ENCODE measurements around the gene CNGA2. TPM values are rescaled to one million over a fixed set of nuclear protein-coding genes. Genes with fewer than 3 reads are reported as not detected.

Gene CNGA2
- total RNA-seq, 1 donor from 2014 or later, result not detected

DNA sequence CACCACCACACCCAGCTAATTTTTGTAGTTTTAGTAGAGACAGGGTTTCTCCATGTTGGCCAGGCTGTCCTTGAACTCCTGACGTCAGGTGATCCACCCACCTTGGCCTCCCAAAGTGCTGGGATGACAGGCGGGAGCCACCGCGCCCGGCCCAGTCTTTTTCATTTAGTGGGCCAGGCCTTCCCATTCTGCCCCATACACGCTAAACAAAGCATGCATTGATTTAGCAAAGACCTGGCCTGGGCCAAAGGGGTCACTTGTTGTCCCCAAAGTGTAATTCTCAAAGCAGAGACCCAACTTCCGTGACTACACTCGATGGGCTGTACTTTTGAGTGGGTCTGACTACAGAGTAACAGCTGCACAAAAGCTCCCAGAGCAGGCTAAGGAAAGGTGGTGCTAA lies 29.2 kb downstream of the CNGA2 start:
- TF ChIP-seq, protein P1, sequence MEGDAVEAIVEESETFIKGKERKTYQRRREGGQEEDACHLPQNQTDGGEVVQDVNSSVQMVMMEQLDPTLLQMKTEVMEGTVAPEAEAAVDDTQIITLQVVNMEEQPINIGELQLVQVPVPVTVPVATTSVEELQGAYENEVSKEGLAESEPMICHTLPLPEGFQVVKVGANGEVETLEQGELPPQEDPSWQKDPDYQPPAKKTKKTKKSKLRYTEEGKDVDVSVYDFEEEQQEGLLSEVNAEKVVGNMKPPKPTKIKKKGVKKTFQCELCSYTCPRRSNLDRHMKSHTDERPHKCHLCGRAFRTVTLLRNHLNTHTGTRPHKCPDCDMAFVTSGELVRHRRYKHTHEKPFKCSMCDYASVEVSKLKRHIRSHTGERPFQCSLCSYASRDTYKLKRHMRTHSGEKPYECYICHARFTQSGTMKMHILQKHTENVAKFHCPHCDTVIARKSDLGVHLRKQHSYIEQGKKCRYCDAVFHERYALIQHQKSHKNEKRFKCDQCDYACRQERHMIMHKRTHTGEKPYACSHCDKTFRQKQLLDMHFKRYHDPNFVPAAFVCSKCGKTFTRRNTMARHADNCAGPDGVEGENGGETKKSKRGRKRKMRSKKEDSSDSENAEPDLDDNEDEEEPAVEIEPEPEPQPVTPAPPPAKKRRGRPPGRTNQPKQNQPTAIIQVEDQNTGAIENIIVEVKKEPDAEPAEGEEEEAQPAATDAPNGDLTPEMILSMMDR (IDR thresholded peaks at IDR 0.05; ENCODE audit: insufficient read depth, low read length, severe bottlenecking), result no peak
- FAIRE-seq, result no peak
- no peaks in the 10 kb centered on the region for H3K36me3 ChIP-seq (ENCODE audit: control insufficient read depth, insufficient read depth, low read length)
- no peak overlapping the region for H3K4me3 ChIP-seq (ENCODE audit: low read depth, low read length)
- DNase-seq (ENCODE audit: low read depth), result no peak
- H3K27me3 ChIP-seq (ENCODE audit: control insufficient read depth, insufficient read depth, low read length), result no peaks in the 10 kb centered on the region

DNA sequence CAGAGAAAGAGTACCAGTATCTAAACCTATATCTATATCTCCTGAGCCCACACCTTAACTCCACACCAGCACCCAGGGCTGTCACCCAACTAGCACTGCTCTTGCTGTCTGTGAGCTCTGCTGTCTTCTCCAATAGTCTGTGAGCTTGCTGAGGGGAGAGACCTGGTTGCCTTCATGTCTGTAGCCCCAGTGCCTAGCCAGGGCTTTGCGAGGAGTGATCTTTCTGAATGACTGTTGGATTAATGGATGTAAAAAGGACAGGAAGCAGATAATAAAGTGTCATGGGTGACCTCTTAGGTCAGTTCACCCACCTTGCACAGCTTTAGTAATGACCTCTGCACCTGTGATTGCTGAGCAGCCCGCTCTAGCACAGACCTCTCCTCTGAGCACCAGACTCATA lies 30.5 kb downstream of the CNGA2 start:
- H3K27me3 ChIP-seq (ENCODE audit: control insufficient read depth, insufficient read depth, low read length), result no peaks in the 10 kb centered on the region
- no peaks in the 10 kb centered on the region for H3K36me3 ChIP-seq (ENCODE audit: control insufficient read depth, insufficient read depth, low read length)
- TF ChIP-seq, protein P1 (IDR thresholded peaks at IDR 0.05; ENCODE audit: insufficient read depth, low read length, severe bottlenecking), result no peak
- H3K4me3 ChIP-seq (ENCODE audit: low read depth, low read length), result no peak overlapping the region
- no peak for DNase-seq (ENCODE audit: low read depth)
- no peak for FAIRE-seq

DNA sequence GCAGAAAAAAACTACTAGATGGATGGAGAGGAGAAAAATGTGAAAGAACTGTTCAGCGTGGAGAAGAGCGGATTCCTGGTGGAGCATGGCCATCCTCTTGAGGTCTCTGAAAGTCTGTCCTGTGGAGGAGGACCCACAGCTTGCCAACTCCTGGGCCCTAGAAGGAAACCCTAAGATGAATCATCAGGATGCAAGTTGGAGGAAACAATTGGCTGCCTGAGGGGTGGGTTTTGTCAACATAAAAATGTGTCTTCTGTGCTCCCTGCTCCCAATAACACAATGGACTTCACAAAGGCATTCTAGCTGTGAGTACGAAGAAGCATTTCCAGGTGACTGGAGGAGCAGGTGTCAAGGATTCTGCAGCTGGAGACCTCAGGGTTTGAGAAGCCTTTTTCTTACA lies 37.2 kb downstream of the CNGA2 start:
- no peaks in the 10 kb centered on the region for H3K27me3 ChIP-seq (ENCODE audit: control insufficient read depth, insufficient read depth, low read length)
- no peak for FAIRE-seq
- TF ChIP-seq, protein P1 (IDR thresholded peaks at IDR 0.05; ENCODE audit: insufficient read depth, low read length, severe bottlenecking), result no peak

DNA sequence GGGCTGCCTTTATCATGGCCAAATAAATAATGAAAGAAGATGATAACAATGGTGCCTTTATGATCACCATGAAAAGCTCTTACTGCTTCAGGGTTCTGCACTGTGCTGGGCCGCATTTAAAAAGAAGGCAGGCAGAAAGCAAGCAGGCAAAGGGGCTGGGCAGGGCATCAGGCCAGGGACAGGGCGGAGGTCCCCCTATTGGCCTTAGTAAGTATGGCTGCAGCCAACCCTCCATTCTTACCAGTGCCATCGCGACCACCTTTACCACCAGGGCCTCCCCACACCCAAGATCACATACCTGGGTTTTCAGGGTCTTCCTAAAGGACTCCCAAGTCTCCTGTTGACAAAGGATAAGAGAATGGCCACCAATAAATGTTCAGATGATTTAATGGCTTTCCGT lies 38.9 kb downstream of the CNGA2 start:
- FAIRE-seq (no peak), DNase-seq (ENCODE audit: low read depth) (no peak)
- TF ChIP-seq, protein P1 (IDR thresholded peaks at IDR 0.05; ENCODE audit: insufficient read depth, low read length, severe bottlenecking), result no peak

More for the DNA sequence above, 37.2 kb downstream of the CNGA2 start:
- no peak overlapping the region for H3K4me3 ChIP-seq (ENCODE audit: low read depth, low read length)
- no peaks in the 10 kb centered on the region for H3K36me3 ChIP-seq (ENCODE audit: control insufficient read depth, insufficient read depth, low read length)
- DNase-seq (ENCODE audit: low read depth), result no peak

DNA sequence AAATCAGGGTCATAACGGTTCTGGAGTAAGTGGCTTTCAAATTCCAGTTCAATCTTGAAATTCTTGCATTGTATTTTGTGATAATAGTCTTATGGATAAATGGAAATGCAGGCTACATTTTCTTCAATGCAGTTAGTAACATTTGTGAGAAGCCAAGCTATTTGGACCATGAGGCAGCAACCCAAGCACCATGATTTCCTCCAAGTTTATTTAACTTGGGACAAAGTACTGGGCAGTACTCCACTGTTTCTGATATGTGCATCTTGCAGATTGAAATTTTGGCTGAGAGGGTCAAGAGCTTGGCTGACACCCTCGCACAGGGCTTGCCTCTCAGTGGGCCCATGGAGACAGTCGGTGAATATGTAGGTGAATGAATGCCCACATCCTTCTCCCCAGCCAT lies 39.9 kb downstream of the CNGA2 start:
- Histone ChIP-seq H3K4me3 (ENCODE audit: low read depth, low read length) (no peak overlapping the region), H3K27me3 (ENCODE audit: control insufficient read depth, insufficient read depth, low read length) (no peaks in the 10 kb centered on the region), H3K36me3 (ENCODE audit: control insufficient read depth, insufficient read depth, low read length) (no peaks in the 10 kb centered on the region)
- DNase-seq (ENCODE audit: low read depth) (no peak), FAIRE-seq (no peak)
- TF ChIP-seq, protein P1 (IDR thresholded peaks at IDR 0.05; ENCODE audit: insufficient read depth, low read length, severe bottlenecking), result no peak

More for the DNA sequence above, 38.9 kb downstream of the CNGA2 start:
- Histone ChIP-seq H3K36me3 (ENCODE audit: control insufficient read depth, insufficient read depth, low read length) (no peaks in the 10 kb centered on the region), H3K27me3 (ENCODE audit: control insufficient read depth, insufficient read depth, low read length) (no peaks in the 10 kb centered on the region), H3K4me3 (ENCODE audit: low read depth, low read length) (no peak overlapping the region)

DNA sequence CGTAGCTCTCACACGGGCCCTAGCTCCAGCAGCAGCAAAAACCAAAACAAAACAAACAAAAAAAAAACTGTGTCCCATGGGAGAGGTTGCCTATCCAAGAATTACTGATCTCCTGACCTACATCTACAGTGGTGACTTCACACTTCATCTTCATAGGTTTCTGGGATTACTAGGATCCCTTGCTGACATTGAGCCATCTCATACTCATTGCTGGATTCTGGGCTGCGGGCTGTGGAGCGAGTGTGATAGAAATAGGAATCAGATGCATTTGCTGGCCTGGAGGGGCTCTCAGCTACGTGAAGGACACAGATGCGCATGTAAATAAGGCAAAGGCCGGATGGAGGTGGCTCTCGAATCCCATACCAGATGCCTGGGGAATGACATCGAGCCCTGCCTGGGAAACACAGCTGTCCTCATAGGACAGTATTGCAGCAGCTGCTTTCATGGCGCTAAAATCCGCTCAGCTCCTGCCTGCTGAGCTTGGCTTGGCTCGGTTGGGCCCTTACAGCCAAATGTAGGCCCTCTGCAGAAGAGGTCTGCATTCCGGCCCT lies 41.7 kb downstream of the CNGA2 start:
- Histone ChIP-seq H3K36me3 (ENCODE audit: control insufficient read depth, insufficient read depth, low read length) (no peaks in the 10 kb centered on the region), H3K27me3 (ENCODE audit: control insufficient read depth, insufficient read depth, low read length) (no peaks in the 10 kb centered on the region), H3K4me3 (ENCODE audit: low read depth, low read length) (no peak overlapping the region)
- DNase-seq (ENCODE audit: low read depth) (no peak), FAIRE-seq (no peak)
- TF ChIP-seq, protein P1 (IDR thresholded peaks at IDR 0.05; ENCODE audit: insufficient read depth, low read length, severe bottlenecking), result no peak

Data from bronchial epithelial cell (primary cell).